Muscle layer of duodenum (tissue), 2 donors: Measurements from ENCODE around the gene DHRS7B.
"Not testable (repeated sequence)": the region's sequence is repeated elsewhere in the genome, so short reads cannot be mapped to it uniquely, and the experiment has no call there.

Source experiments
- H3K27ac ChIP-seq: one replicate; pipeline ENCODE4 v1.7.0; 2013; ENCODE audit warnings: mild to moderate bottlenecking, low read length
- H3K27me3 ChIP-seq: one replicate; pipeline ENCODE4 v1.7.0; 2013; ENCODE audit warnings: low read depth, mild to moderate bottlenecking, control low read depth, low read length
- H3K36me3 ChIP-seq, 2 donors: one replicate each; pipeline ENCODE4 v1.7.0; 2013; ENCODE audit warnings: low read length in 2 of 2, control low read depth in 1 of 2, mild to moderate bottlenecking in 1 of 2; ENCODE audit not compliant: insufficient read depth in 2 of 2, control insufficient read depth in 1 of 2
- H3K4me1 ChIP-seq, 2 donors: one replicate each; pipeline ENCODE4 v1.7.0; 2013; ENCODE audit warnings: low read length in 2 of 2, mild to moderate bottlenecking in 2 of 2, control low read depth in 1 of 2, moderate library complexity in 1 of 2; ENCODE audit not compliant: insufficient read depth in 2 of 2, control insufficient read depth in 1 of 2
- H3K4me3 ChIP-seq, 2 donors: one replicate each; pipeline ENCODE4 v1.7.0; 2013; ENCODE audit warnings: low read length in 2 of 2, low read depth in 1 of 2, mild to moderate bottlenecking in 1 of 2
- H3K9me3 ChIP-seq, 2 donors: one replicate each; pipeline ENCODE4 v1.7.0; 2013; ENCODE audit warnings: low read length in 2 of 2, control low read depth in 1 of 2, mild to moderate bottlenecking in 1 of 2; ENCODE audit not compliant: control insufficient read depth in 1 of 2
- donor health status: healthy.

DHRS7B gene

GRCh38 chr17:21212826-21213637, 86.3 kb downstream of the DHRS7B start:
- H3K27me3 ChIP-seq, result no peaks in the 10 kb centered on the region
- H3K27ac ChIP-seq, result peak overlapping the region; percentile 89
- no peaks in the 10 kb centered on the region for H3K9me3 ChIP-seq
- H3K36me3 ChIP-seq, result peaks cover 22 to 23% of the 10 kb centered on the region in 2 donors
- H3K4me1 ChIP-seq, result peaks cover 15 to 45% of the 10 kb centered on the region in 2 donors
- peak overlapping the region; percentile 75 to 99 for H3K4me3 ChIP-seq

DNA sequence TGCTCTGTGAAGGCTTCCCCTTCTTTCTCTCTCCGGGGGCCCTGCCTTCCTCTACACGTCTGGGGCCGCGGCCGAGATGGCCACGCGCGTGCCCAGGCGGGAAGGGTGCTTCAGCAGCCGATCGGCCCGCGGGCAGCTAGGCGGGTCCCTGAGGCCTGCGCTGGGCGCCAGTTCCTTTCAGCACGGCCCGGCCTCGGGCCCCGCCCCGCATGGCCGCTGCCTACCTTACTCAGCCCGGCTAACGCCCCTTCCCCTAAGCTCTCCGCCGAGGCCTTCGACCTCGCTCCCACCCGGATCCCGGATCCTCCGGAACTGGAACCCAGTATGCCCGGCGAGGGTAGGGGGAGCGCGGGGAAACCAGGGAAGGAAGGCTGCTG, 86.9 kb downstream of the DHRS7B start:
- no peaks in the 10 kb centered on the region for H3K27me3 ChIP-seq
- peak overlapping the region; percentile 75 to 99 for H3K4me3 ChIP-seq
- H3K36me3 ChIP-seq, result peaks cover 17 to 23% of the 10 kb centered on the region in 2 donors
- H3K9me3 ChIP-seq, result no peaks in the 10 kb centered on the region
- peaks cover 15 to 45% of the 10 kb centered on the region in 2 donors for H3K4me1 ChIP-seq
- H3K27ac ChIP-seq, result peak overlapping the region; percentile 89

- Histone ChIP-seq H3K4me1 (peaks cover 15 to 45% of the 10 kb centered on the region in 2 donors), H3K36me3 (peaks cover 12 to 19% of the 10 kb centered on the region in 2 donors), H3K9me3 (no peaks in the 10 kb centered on the region), H3K4me3 (peak within 1 kb of the TSS; percentile 75 to 99), H3K27ac (peak within 1 kb of the TSS; percentile 89), H3K27me3 (no peaks in the 10 kb centered on the region)
These were observed 87.4 kb downstream of the DHRS7B start, which contains the start of gene TMEM11 for GRCh38 chr17:21214015-21214776. Gene TMEM11 (minus strand): TSS chr17:21214161. CDS start chr17:21214152, 9 bp downstream.

DNA sequence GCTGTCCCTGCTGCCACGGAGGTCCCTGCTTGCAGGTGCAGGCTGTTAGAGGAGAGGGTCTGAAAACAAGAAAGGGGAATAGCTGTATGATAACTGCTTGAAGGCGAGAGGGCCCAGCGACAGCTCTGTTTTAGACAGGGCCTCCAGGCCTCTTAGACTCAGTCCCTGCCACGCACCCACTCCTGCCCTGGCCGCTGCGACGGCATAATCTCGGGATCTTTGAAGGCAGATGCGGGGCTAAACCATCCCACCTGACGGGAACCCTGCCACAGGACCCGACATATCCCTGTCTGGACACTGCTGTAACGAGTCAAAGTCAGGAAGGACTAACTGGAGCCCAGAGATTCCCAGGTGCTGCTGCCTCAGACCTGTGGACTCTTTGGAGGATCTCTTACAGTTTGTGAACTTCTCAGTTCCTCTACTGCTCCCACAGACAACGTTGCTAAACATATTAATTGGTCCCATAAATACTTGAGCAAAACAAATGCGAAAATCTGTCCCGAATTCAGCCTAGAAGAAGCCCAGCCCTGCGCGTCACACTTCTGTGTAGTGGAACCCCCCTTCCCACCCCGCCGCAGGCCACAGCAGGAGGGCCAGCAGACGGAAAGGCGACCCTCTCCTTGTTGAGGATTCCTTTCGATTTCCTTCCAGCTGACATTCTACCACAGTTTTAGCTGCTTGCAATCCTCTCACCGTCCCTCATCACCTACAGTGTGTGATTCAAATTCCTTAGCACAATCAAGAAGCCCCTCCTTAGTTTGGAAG, 88.2 kb downstream of the DHRS7B start:
- Histone ChIP-seq H3K27me3 (no peaks in the 10 kb centered on the region), H3K4me1 (peaks cover 15 to 43% of the 10 kb centered on the region in 2 donors), H3K36me3 (peaks cover 11 to 13% of the 10 kb centered on the region in 2 donors), H3K27ac (peak overlapping the region; percentile 89), H3K9me3 (no peaks in the 10 kb centered on the region), H3K4me3 (peak overlapping the region; percentile 75 to 99)

DNA sequence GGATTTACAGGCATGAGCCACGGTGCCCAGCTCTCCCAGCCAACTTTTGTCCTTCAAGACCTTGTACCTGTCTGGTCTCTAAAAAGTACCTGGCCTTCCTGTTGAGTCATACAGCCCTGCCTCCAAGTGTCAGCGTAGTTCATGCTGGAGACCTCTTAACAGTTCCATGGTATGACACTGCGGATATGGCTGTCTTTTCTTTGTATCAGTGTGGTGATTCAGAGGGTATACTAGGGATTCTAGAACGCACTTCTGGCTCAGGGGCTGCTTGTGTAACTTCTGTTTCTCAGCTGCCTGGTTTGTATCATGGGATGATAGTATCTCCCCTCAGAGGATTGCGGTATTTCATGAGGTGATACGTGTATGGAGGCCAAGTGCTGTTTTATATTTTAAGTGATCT, 89.2 kb downstream of the DHRS7B start:
- Histone ChIP-seq H3K4me1 (peaks cover 15 to 33% of the 10 kb centered on the region in 2 donors), H3K27me3 (no peaks in the 10 kb centered on the region), H3K9me3 (no peaks in the 10 kb centered on the region), H3K27ac (no peak overlapping the region), H3K36me3 (peaks cover 2 to 3% of the 10 kb centered on the region in 2 donors), H3K4me3 (no peak overlapping the region)

GRCh38 chr17:21217346-21217745, 90.6 kb downstream of the DHRS7B start:
- H3K4me1 ChIP-seq, result peaks cover 7 to 20% of the 10 kb centered on the region in 2 donors
- H3K27ac ChIP-seq, result no peak overlapping the region
- no peak overlapping the region for H3K4me3 ChIP-seq
- peaks cover 0 to 10% of the 10 kb centered on the region in 2 donors for H3K36me3 ChIP-seq
- H3K27me3 ChIP-seq, result no peaks in the 10 kb centered on the region
- H3K9me3 ChIP-seq, result no peaks in the 10 kb centered on the region

GRCh38 chr17:21218101-21218500, 91.3 kb downstream of the DHRS7B start:
- peaks cover 0 to 10% of the 10 kb centered on the region in 2 donors for H3K36me3 ChIP-seq
- peaks cover 0 to 13% of the 10 kb centered on the region in 2 donors for H3K4me1 ChIP-seq
- no peak overlapping the region for H3K27ac ChIP-seq
- no peak overlapping the region for H3K4me3 ChIP-seq
- no peaks in the 10 kb centered on the region for H3K9me3 ChIP-seq
- H3K27me3 ChIP-seq, result no peaks in the 10 kb centered on the region

- Histone ChIP-seq H3K27me3 (no peaks in the 10 kb centered on the region), H3K27ac (no peak overlapping the region), H3K4me1 (peaks cover 0 to 9% of the 10 kb centered on the region in 2 donors)
These were observed 92.1 kb downstream of the DHRS7B start for GRCh38 chr17:21218831-21219380.

DNA sequence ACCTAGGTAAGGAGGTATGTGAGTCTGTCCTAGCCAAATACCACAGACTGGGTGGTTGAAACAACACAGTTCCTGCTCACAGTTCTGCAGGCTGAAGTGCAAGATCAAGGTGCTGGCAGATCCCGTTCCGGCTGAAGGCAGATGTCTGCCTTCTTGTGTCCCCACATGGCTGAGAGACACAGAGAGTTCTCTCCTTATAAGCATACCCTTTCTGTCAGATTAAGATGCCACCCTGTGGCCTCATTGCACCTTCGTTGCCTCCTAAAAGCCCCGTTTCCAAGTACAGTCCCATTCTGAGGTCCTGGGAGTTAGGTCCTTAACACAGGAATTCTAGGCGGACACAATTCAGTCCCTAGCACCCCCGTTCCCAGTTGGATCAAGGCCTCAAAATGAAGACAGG, 96.3 kb downstream of the DHRS7B start:
- H3K4me1 ChIP-seq, result no peaks in the 10 kb centered on the region
- H3K9me3 ChIP-seq, result no peaks in the 10 kb centered on the region
- peaks cover 0 to 6% of the 10 kb centered on the region in 2 donors for H3K36me3 ChIP-seq
- no peak overlapping the region for H3K27ac ChIP-seq
- H3K4me3 ChIP-seq, result no peak overlapping the region
- no peaks in the 10 kb centered on the region for H3K27me3 ChIP-seq

More at GRCh38 chr17:21218831-21219380, 92.1 kb downstream of the DHRS7B start:
- no peak overlapping the region for H3K4me3 ChIP-seq
- H3K36me3 ChIP-seq, result peaks cover 0 to 6% of the 10 kb centered on the region in 2 donors
- H3K9me3 ChIP-seq, result no peaks in the 10 kb centered on the region

DNA sequence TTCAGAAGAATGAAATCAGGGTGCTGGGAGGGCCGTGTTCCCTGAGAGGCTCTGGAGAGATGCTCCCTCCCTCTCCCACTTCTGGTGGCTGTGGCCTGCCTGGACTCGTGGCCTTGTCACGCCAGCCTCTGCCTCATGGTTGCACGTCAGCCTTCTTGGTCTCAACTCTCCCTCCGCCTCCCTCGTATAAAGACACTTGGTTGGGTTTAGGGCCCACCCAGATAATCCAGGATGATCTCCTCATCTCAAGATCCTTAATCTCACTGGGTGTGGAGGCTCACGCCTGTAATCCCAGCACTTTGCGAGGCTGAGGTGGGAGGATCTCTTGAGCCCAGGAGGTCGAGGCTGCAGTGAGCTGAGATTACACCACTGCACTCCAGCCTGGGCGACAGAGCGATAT, 100.5 kb downstream of the DHRS7B start:
- H3K27ac ChIP-seq, H3K4me1 ChIP-seq, H3K9me3 ChIP-seq, H3K4me3 ChIP-seq, H3K27me3 ChIP-seq, H3K36me3 ChIP-seq: not testable (repeated sequence)
